Erythroblast (primary cell): ENCODE measurements around the gene BRDT.

Experiments
- GATA1 ChIP-seq: IDR thresholded peaks from 2 replicates; pipeline ENCODE4 v1.6.1; 2011; ENCODE audit warnings: low read depth, mild to moderate bottlenecking, control low read depth, low read length, moderate library complexity
- POLR2A ChIP-seq: IDR thresholded peaks from 2 replicates; pipeline ENCODE4 v1.6.1; 2011; ENCODE audit warnings: mild to moderate bottlenecking, low read length

- TF ChIP-seq POLR2A: no peak
- no peak for TF ChIP-seq GATA1
Observed at GRCh38 chr1:92029241-92029922, 80.2 kb downstream of the BRDT start.
